ENCODE measurements around the gene TMEM273.

Gene TMEM273

GRCh38 chr10:49164559-49165188 is 23.5 kb downstream of the TMEM273 start:
- DNase-seq (ENCODE audit: low read depth) = no peak

DNA sequence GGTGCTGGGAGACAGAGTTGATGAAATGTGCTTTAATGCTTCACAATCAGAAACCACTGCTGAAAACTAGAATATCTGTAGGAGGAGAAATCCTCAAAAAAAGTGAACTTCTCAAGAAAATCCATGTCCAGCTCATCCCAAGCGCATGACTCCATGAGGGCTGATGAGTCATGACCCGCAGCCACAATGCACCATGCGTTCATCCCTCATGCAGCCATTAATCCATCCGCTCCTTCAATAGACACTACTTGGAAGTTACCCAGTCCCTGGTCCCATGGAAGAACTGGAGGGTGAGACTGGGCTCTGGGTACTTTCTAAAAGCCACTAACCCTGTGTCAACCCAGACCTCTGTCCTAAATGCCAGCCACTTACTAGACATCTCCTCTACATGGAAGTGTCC is 24.4 kb downstream of the TMEM273 start:
- DNase-seq (ENCODE audit: low read depth) = no peak

DNA sequence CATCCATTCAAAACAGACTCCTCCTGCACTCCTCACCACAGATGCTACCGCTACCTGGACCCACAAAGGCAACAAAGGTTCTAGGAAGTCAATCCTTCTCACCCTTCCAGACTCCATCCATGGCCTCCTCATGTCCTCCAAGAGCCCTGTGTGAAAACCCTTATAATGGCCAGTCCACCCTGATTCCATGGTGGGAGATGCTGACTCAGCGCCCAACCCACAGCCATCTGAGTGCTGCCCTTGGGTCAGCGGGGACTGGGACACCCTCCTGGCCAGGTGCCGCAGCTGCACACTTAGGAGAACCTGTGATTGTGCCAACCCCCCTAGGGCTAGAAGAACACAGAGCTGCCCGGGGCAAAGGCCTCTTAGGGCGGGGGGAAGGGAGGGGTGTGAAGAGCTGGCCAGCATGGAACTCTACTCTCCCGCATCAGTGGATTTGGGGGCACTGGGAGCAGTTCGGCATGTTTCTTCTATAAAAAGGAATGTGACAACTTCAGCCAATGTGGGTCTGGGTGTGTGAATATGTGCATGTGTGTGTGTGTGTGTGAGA is 25.4 kb downstream of the TMEM273 start:
- no peak for DNase-seq (ENCODE audit: low read depth)

DNA sequence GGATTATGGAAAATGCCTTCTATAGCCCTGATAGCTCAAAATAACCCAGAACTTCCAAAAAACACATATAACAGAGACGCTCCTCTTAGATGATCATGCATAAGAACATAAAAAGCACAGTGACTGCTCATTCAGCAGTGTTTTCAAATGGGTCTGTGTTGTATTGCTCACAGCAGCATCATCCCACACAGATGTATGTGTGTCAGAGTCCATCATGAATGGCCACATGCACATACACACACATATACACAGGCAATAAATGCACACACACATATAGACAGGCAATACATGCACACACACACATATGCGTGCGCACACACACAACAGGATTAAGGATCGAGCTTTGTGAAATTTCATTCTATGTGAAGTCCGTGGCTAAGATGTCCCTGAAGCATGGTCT is 26.1 kb downstream of the TMEM273 start:
- no peak for DNase-seq (ENCODE audit: low read depth)

- DNase-seq (ENCODE audit: low read depth) = no peak
These were observed 26.7 kb downstream of the TMEM273 start for GRCh38 chr10:49161411-49161997.

DNA sequence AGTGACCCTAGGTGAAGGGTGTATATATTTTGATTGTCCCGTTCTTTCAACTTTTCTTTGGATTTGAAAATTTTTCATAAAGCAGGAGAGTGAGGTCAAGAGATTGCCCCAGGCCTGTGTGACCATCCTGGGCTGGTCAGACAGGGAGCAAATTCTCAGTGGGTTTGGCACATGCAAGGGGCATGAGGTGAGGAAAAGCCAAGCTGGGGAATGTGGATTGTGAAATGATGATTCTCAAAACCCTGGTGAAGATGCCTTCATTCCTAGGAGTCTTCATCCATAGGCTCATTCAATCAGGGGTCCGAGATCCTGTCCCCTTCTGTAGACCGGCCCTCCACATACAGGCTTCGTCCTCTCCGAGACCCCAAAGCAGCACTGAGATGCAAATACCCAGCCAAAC is 27.4 kb downstream of the TMEM273 start:
- DNase-seq (ENCODE audit: low read depth) = no peak

- DNase-seq (ENCODE audit: low read depth) = no peak
These were observed 28.1 kb downstream of the TMEM273 start for GRCh38 chr10:49160110-49160509.

DNA sequence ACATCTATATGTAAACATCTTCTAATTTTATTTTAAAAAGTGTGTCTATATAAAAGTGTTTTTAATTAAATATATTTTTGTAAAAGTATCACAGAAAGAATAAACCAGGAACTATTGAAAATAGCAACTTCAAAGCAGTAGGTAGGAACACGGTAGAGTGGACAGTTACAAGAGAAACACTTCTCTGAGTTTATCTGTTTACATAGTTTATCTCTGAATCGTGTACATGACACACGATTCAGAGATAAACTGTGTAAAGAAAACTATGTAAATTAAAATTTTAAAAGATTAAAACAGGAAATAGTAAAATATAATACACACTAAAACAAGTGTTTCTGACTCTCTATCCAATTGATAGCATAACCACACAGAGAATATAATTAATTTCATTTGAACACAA is 29.3 kb downstream of the TMEM273 start:
- DNase-seq (ENCODE audit: low read depth) = no peak

GRCh38 chr10:49158404-49158803 is 29.8 kb downstream of the TMEM273 start:
- DNase-seq (ENCODE audit: low read depth) = no peak

- no peak for DNase-seq (ENCODE audit: low read depth)
These were observed 31.0 kb downstream of the TMEM273 start for GRCh38 chr10:49157229-49157628.

- DNase-seq (ENCODE audit: low read depth) = no peak
These were observed 33.5 kb downstream of the TMEM273 start for GRCh38 chr10:49154641-49155040.

DNA sequence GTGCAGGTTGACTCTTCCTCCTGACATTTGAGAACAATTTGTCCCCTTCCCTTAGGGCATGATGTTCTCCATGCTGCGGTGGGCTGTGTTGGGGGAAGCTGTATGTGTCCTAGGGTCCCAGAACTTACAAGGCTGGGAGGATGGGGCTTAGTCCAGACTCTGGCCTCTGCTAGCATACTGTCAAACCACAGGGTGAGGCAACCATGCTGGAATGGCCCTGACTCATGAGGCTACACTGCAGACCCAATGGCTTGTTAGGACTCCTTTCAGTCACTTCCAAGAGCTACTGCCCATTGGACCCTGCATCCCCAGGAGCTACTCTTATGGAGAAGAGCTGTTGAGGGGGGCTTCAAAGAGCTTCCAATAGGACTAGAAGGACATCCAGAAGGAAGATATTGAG is 34.2 kb downstream of the TMEM273 start:
- DNase-seq (ENCODE audit: low read depth) = no peak

- no peak for DNase-seq (ENCODE audit: low read depth)
These were observed 35.1 kb downstream of the TMEM273 start for GRCh38 chr10:49153115-49153514.

GRCh38 chr10:49152663-49153062 is 35.5 kb downstream of the TMEM273 start:
- no peak for DNase-seq (ENCODE audit: low read depth)

DNA sequence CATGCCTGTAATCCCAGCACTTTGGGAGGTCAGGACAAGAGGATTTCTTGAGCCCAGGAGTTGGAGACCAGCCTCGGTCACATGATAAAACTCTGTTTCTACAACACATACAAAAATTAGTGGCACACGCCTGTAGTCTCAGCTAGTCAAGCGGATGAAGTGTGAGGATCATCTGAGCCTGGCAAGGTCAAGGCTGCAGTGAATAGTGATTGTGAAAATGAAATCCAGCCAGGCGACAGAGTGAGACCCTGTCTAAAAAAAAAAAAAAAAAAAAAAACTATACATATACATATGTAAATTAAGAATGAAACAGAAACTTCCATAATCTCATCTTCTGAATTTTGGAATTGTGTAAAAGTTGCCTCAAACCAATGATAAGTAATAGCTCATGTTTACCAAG is 36.2 kb downstream of the TMEM273 start:
- no peak for DNase-seq (ENCODE audit: low read depth)

GRCh38 chr10:49151481-49151880 is 36.7 kb downstream of the TMEM273 start:
- DNase-seq (ENCODE audit: low read depth) = no peak

DNA sequence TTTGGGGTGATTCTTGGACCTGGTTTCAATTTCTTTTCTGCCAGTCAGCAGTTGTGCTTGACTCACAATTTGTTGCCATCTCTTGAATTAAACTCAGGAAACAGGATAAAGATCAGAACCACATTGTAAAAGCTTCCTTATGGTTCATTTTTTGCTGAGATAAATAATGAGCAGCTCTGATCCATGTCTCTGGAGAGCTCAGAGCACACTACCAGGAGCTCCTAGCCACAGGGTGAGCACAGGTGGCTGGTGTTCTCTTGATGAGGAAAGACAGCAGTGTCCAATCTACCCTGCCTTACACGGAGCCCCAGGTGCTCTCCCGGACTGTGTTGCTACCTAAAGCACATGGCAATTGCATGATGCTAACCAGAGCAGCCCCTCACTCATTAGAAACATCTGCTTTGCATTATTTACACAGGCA is 37.2 kb downstream of the TMEM273 start:
- no peak for DNase-seq (ENCODE audit: low read depth)

- DNase-seq (ENCODE audit: low read depth) = no peak
These were observed 37.8 kb downstream of the TMEM273 start for GRCh38 chr10:49150426-49150825.

GRCh38 chr10:49149881-49150280 is 38.3 kb downstream of the TMEM273 start:
- no peak for DNase-seq (ENCODE audit: low read depth)

DNA sequence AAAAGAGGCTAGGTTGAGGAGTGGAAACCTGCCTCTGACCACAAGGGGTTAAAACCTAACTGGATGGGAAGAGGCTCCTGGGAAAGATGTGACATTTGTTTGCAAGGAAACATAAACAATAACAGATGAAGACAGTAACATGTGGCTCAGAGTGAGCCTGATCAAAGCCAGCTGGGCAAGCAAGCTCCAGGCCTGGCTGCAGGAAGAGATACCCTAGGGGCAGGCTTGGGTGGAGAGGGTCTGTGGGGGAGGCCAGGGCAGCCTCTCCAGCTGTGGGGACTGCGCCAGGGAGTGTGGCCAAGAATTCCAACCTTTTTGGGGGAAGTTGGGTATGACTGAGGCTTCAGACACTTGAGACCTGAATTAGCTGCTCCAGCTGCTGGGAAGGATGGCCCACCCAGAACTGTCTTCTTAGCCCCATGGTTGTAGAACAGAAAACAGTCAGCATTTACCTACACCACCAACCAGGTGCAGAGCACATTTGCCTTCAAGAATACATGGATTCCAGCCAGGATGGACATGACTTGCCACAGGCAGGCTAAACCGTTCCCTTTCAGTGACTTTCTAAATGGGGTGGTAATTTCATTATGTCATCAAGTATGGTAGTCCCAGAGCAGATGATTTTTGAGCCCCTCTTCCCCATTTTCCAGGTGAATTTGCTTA is 44.0 kb downstream of the TMEM273 start:
- DNase-seq (ENCODE audit: low read depth) = no peak

DNA sequence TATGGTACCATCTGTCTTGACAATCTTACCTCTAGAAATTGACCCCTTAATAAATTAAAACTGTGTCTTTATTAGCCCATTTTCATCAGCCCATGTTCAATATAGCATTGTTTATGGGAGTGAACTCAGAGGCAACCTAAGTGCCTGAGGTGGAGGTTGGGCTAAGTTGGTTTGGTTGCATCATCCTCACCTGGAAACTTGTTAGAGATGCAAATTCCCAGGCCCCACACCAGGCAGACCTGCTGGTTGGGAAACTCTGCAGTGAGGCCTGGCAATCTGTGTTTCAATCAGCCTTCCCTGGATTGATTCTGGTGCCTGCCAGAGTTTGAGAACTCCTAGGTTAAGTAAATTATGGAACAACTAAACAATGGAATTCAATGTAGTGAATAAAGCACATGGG is 44.9 kb downstream of the TMEM273 start:
- DNase-seq (ENCODE audit: low read depth) = no peak

DNA sequence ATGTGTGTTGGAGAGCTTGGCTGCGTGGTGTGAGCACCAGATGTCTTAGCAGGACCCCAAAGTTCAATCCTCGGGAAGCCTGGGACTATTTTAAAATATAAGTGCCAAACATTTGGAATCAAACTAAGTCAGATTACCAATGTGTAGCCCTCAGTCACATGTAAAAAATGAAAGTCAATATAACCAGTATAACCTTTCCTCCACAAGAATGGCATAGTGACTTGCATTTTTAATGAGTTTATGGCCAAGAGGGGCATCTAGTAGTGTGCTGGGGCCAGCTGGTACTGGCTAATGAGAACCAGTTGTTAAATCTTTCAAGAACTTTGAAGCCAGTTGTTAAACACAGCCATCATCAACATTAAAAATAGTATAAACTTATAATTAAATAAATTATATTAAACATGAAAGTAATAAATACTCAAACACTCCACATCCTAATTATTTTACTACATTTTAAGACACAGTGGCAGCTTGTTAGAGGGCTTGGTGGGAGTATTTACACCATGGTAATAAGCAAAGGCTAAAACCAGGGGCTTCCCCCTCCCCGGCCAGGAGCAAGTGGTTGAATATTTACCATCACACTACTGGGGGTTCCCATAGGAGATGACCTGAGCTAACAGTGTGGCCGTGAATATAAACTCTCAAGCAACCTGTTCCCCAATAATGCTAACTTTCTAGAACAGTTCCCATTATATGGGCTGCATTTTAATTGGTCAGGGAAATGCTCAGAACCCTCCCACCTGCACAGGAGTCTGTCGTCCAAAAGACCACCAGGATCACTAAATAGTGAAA is 46.5 kb downstream of the TMEM273 start:
- DNase-seq (ENCODE audit: low read depth) = no peak

Data from stimulated activated CD8-positive, alpha-beta memory T cell treated with anti-CD3 and anti-CD28 coated beads, Interleukin-12 subunit alpha, Interleukin-12 subunit beta, amount 100 ng/mL, for 4 hours (primary cell).